Transverse colon (tissue), 4 donors: ENCODE results near the gene CACNB2.

Experiments used
- CTCF ChIP-seq, 5 experiments: fragments of 200-600 bp in 3 of 5; fragments of 450-650 bp in 2 of 5; sonication (generic) in 3 of 5; IDR thresholded peaks; 1 replicate in 2 of 5; 2 replicates in 3 of 5; pipeline ENCODE4 v1.5.1; 2016 to 2017; ENCODE audit warnings: antibody characterized with exemption in 5 of 5, inconsistent platforms in 3 of 5, mild to moderate bottlenecking in 2 of 5, moderate library complexity in 1 of 5
- POLR2AphosphoS5 ChIP-seq, 3 donors: sonication (generic); formaldehyde crosslinking; IDR thresholded peaks; one replicate each; pipeline ENCODE4 v1.6.1; 2016; ENCODE audit warnings: antibody characterized with exemption in 3 of 3

- TF ChIP-seq CTCF (IDR thresholded peaks at IDR 0.05) = no peak
- no peak for TF ChIP-seq POLR2AphosphoS5 (IDR thresholded peaks at IDR 0.05)
These were observed 388.1 kb downstream of the CACNB2 start for GRCh38 chr10:18528292-18528691.
